BE2C (cell line): Measurements from ENCODE around the gene GPER1.

Source experiments
- DNase-seq: peaks from one replicate; pipeline ENCODE4 v3.0.0-alpha.2; 2020
- H3K27me3 ChIP-seq: fragments of 250-450 bp; sonication (Bioruptor Pico); 2 replicates; pipeline ENCODE4 v1.5.1; 2020; ENCODE audit warnings: mild to moderate bottlenecking
- H3K36me3 ChIP-seq: fragments of 250-450 bp; sonication (Bioruptor Pico); 2 replicates; pipeline ENCODE4 v1.5.1; 2020; ENCODE audit warnings: mild to moderate bottlenecking
- H3K4me1 ChIP-seq: fragments of 250-450 bp; sonication (Bioruptor Pico); 2 replicates; pipeline ENCODE4 v1.5.1; 2020
- H3K4me3 ChIP-seq: 2 replicates; pipeline ENCODE4 v1.5.1; 2011; ENCODE audit warnings: low read depth, low read length
- H3K9me3 ChIP-seq: fragments of 250-450 bp; sonication (Bioruptor Pico); 2 replicates; pipeline ENCODE4 v1.5.1; 2020
- TF ChIP-seq, protein P1 (sequence below): IDR thresholded peaks from 2 replicates; pipeline ENCODE4 v1.5.1; 2012; ENCODE audit warnings: mild to moderate bottlenecking, low read depth, low read length

GPER1 gene

DNA sequence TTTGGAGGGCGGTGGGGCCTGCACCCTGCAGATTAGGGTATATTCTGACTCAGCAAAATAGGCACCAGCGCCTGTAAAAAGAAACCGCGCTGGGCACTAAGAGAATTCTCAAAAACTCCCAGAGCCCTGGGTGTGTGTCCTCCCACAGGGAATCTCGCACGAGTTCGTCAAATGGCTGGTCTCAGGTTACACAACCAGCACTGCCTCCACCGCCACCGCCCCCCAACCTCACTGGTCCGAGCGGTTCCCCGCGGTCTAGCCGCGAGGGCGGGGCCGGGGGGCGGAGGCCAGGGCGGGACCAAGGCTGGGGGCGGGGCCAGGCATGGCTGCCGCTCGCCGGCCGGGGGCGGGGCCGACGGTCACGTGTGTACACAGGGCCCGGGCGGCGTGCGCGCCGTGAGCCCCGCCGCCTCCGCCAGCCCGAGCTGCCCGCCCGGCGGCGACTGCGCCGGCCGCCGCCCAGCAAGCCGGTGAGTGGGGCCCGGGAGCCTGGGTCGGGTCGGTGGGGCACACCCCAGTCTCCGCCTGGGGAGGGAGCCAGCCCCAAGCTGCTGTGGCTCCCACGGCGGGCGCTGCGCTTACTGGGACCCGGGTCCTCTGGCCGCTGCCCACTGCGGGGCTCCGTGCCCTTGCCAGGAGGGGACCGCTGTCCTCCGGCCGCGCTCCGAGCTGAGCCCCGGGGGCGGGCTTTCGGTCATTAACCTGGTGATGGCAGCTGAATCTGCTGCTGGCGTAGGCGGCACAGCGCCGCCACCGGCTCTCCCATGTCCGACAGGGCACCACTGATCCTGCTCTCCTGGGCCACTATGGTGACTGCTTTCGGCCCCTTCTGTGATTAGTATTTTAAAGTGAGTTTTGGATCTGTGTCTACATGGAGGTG is 43.5 kb upstream of the GPER1 start, which contains the start of gene GPR146:
GPR146 (plus strand) TSS at position 358 of the 880 bp plus-strand sequence. CDS start 12,970 bp downstream, outside the sequence.
- peaks cover 23% of the 10 kb centered on the region for H3K4me1 ChIP-seq
- peak within 1 kb of the TSS; percentile 68 for H3K4me3 ChIP-seq
- no peaks in the 10 kb centered on the region for H3K9me3 ChIP-seq
- TF ChIP-seq, protein P1, sequence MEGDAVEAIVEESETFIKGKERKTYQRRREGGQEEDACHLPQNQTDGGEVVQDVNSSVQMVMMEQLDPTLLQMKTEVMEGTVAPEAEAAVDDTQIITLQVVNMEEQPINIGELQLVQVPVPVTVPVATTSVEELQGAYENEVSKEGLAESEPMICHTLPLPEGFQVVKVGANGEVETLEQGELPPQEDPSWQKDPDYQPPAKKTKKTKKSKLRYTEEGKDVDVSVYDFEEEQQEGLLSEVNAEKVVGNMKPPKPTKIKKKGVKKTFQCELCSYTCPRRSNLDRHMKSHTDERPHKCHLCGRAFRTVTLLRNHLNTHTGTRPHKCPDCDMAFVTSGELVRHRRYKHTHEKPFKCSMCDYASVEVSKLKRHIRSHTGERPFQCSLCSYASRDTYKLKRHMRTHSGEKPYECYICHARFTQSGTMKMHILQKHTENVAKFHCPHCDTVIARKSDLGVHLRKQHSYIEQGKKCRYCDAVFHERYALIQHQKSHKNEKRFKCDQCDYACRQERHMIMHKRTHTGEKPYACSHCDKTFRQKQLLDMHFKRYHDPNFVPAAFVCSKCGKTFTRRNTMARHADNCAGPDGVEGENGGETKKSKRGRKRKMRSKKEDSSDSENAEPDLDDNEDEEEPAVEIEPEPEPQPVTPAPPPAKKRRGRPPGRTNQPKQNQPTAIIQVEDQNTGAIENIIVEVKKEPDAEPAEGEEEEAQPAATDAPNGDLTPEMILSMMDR: peak; percentile 67
- H3K36me3 ChIP-seq: peaks cover 4% of the 10 kb centered on the region; the same call in 1 of the 2 replicates
- no peaks in the 10 kb centered on the region for H3K27me3 ChIP-seq
- DNase-seq: peak; percentile 99

DNA sequence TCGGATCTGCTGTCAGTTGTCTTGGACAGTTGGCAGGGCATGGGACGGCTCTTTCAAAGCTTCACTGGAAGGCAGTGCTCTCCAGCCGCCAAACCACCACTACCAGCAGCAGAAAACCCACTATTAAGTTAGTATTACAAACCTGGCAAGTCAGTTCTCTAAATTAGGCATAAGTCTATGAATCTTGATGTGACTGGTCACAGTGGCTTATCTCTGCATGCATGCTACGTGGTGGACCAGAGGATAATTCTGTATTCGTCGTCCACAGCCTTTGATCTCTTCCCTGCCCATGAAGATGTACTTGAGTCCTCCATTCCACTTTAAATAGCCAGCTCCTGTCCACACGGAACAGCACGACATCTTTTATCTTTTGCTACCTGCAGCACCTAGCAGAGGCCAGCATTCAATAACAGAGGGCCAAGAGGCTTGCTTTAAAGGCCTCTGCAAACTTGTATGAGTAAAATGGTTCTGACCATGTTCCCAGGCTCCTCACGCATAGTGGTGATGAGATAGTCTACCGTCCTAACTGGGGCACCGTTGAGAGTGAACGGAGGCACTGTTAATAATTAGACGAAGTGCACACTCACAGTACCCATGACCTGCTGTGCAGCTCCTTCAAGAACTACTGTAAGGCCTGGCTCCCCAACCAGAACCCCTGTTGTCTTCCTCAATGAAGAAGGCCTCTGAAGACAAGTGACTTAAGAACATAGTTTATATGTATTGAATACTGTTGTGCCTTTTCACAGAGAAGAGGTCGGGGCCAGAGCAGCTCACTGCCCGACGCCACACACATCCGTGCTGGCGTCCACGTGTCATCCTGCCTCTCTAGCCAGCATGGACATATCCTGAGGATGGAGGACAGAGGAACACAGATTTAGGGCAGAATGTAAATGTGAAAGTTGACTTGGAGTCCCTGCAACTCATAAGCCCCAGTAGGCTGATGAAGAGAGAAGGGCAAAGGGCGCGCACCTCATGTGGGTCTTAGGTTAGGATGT is 42.5 kb upstream of the GPER1 start:
- TF ChIP-seq, protein P1: no peak
- no peaks in the 10 kb centered on the region for H3K9me3 ChIP-seq
- H3K4me3 ChIP-seq: peak overlapping the region; percentile 68
- H3K27me3 ChIP-seq: no peaks in the 10 kb centered on the region
- H3K36me3 ChIP-seq: peaks cover 4% of the 10 kb centered on the region; the same call in 1 of the 2 replicates
- H3K4me1 ChIP-seq: peaks cover 21% of the 10 kb centered on the region
- DNase-seq: no peak

DNA sequence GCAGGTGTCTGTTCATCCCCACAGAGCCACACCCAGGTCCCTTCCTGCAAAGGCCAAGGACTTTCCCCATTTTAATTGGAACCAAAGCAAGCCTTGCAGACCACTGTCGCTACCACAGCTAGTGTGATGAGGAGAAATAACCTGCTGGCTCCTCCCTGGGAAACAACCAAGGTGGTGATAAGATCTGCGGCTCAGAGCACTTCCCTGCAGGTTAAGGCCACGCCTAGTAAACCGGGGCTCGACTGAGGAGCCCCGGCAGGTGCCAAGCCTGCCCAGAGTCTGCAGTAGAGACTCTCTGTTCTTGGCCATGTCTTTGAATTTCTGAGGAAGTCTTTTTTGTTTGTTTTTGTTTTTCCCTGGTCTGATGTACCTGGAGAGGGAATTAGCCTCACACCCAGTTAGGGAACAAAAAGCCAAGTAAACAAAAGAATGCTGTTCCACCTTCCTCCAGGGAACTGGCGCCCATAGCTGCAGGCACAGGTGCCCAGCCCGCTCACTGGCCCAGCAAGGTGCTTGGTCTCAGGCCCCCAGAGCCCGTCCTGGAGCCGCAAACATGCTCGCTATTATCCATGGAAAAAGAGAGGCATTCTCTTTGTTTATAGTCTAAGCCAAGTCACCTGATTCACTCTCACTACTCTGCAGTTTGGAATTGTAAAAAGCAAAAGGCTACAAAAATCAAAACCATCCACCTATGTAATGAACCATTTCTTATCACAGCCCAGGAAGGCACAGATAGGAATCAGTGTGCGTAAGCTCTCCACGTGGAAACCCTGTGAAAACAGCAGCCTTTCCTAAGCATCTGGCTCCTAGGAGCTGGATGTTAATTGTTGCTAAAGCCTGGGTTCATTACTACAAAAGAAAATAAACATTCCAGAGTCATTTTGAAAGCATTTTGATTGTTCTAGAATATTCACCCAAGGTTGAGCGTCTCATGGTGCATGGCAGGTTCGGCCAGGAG is 40.9 kb upstream of the GPER1 start:
- peaks cover 20% of the 10 kb centered on the region for H3K4me1 ChIP-seq
- no peak for DNase-seq
- TF ChIP-seq, protein P1: no peak
- no peaks in the 10 kb centered on the region for H3K9me3 ChIP-seq
- H3K36me3 ChIP-seq: peaks cover 4% of the 10 kb centered on the region; the same call in 1 of the 2 replicates
- H3K4me3 ChIP-seq: no peak overlapping the region
- H3K27me3 ChIP-seq: no peaks in the 10 kb centered on the region

DNA sequence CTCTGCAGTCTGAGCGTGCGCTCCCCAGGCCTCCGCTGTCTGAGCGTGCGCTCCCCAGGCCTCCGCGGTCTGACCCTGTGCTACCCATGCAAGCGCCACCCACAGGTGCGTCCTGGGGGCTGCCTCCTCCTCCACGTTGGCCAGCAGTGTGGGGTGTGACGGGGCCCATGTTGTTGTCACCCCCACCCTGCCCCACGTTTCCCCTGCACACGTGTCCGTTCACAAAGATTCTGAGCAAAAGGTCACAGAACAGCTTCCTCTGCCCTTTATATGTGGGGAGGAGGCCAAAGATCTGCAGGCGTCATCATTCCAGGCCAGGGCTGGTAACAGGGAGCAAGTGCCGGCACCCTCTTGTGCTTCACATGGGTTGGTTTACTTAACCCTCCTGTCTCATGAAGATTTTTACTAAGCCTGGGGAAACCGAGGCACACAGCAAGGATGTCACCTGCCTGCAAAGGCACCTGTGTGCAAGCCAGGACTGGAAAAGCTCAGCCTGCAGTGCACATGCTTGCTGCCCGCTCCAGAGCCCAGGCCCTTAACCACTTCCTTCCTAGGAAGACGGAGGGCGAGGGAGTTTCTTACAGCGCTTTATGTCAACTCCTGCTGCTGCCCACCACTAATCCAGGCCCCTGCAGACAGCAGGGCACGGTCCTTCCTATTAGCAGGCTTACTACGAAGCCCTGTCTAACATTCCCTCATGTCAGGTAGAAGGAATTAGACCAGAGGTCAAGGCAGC is 38.7 kb upstream of the GPER1 start:
- Histone ChIP-seq H3K4me3 (no peak overlapping the region), H3K36me3 (no peaks in the 10 kb centered on the region), H3K4me1 (peaks cover 12% of the 10 kb centered on the region), H3K27me3 (no peaks in the 10 kb centered on the region), H3K9me3 (no peaks in the 10 kb centered on the region)
- TF ChIP-seq, protein P1: no peak
- DNase-seq: no peak

DNA sequence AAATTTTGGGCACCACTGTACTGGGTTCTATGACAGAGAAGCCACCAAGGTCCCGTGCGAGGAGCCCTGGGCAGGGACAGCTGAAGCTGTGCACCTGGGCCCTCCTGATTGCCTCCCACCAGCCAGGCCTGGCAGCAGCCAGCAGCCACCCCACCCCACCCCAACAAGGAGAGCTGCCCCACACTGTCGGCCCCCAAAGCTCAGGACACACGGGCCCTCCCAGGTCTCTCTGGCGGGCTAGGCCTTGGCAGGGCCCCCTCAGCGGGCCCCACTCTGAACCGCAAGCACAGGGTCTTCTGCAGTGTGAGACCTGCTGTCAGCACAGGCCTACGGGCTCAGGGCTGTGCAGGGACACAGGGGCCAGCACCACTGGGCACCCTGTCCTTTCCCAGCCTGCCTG is 38.1 kb upstream of the GPER1 start:
- Histone ChIP-seq H3K27me3 (no peaks in the 10 kb centered on the region), H3K4me3 (no peak overlapping the region), H3K36me3 (no peaks in the 10 kb centered on the region; the same call in 1 of the 2 replicates), H3K4me1 (peaks cover 17% of the 10 kb centered on the region), H3K9me3 (no peaks in the 10 kb centered on the region)
- no peak for DNase-seq
- TF ChIP-seq, protein P1: no peak
